ENCODE results near the gene PHKG1. TPM values are rescaled to one million over a fixed set of nuclear protein-coding genes. Genes with fewer than 3 reads are reported as not detected.
"Not testable (repeated sequence)": the region's sequence is repeated elsewhere in the genome, so short reads cannot be mapped to it uniquely, and the experiment has no call there.

The PHKG1 gene
- total RNA-seq, 1 donor from 2014 or later, result 8.9 TPM

- no peak for DNase-seq
Observed at GRCh38 chr7:56081626-56082340, 11.0 kb downstream of the PHKG1 start.

GRCh38 chr7:56080726-56081435, 11.9 kb downstream of the PHKG1 start:
- DNase-seq, result not testable (repeated sequence)

- DNase-seq, result no peak
Observed at GRCh38 chr7:56079450-56080185, 13.1 kb downstream of the PHKG1 start.

GRCh38 chr7:56078196-56078595, 14.6 kb downstream of the PHKG1 start:
- DNase-seq, result no peak

- DNase-seq, result no peak
Observed at GRCh38 chr7:56077681-56078080, 15.1 kb downstream of the PHKG1 start.

- peak; percentile 35 for DNase-seq
Observed at GRCh38 chr7:56074371-56074791, 18.4 kb downstream of the PHKG1 start.

GRCh38 chr7:56066376-56066775, 26.4 kb downstream of the PHKG1 start:
- DNase-seq, result not testable (repeated sequence)

- peak; percentile 79 for DNase-seq
Observed at GRCh38 chr7:56063882-56064625, 28.7 kb downstream of the PHKG1 start, which contains the start of gene SUMF2. SUMF2 (plus strand) TSS chr7:56064286; CDS start chr7:56064312, 26 bp downstream.

- DNase-seq, result no peak
Observed at GRCh38 chr7:56063500-56063881, 29.3 kb downstream of the PHKG1 start.

GRCh38 chr7:56062382-56062781, 30.4 kb downstream of the PHKG1 start:
- DNase-seq, result no peak

GRCh38 chr7:56053993-56054392, 38.8 kb downstream of the PHKG1 start:
- DNase-seq, result no peak

GRCh38 chr7:56053379-56053778, 39.4 kb downstream of the PHKG1 start:
- no peak for DNase-seq

GRCh38 chr7:56051339-56052191, 41.2 kb downstream of the PHKG1 start, which contains the start of the genes CCT6A and PSPH:
CCT6A (plus strand) TSS chr7:56051765; CDS start chr7:56051849, 84 bp downstream.
PSPH (minus strand) TSS chr7:56051444; CDS start chr7:56021212, 30,232 bp downstream.
- DNase-seq, result peak; percentile 98

GRCh38 chr7:56051053-56051338, 41.8 kb downstream of the PHKG1 start:
- no peak for DNase-seq

- DNase-seq, result not testable (repeated sequence)
Observed at GRCh38 chr7:56048763-56049162, 44.0 kb downstream of the PHKG1 start.

GRCh38 chr7:56048245-56048644, 44.5 kb downstream of the PHKG1 start:
- no peak for DNase-seq

GRCh38 chr7:56047446-56048116, 45.2 kb downstream of the PHKG1 start:
- DNase-seq, result not testable (repeated sequence)

- DNase-seq, result no peak
Observed at GRCh38 chr7:56046721-56047445, 45.9 kb downstream of the PHKG1 start.

- DNase-seq, result not testable (repeated sequence)
Observed at GRCh38 chr7:56045758-56046157, 47.0 kb downstream of the PHKG1 start.

GRCh38 chr7:56040730-56041129, 52.0 kb downstream of the PHKG1 start:
- no peak for DNase-seq
